ENCODE data around the gene KCNH1. TPM values are rescaled to one million over a fixed set of nuclear protein-coding genes. Genes with fewer than 3 reads are reported as not detected.

Gene KCNH1
- total and polyA plus RNA-seq, 9 of the 15 experiments (the other 6 are each of a cell fraction or from before 2014, with no cell fraction given) = not detected

DNA sequence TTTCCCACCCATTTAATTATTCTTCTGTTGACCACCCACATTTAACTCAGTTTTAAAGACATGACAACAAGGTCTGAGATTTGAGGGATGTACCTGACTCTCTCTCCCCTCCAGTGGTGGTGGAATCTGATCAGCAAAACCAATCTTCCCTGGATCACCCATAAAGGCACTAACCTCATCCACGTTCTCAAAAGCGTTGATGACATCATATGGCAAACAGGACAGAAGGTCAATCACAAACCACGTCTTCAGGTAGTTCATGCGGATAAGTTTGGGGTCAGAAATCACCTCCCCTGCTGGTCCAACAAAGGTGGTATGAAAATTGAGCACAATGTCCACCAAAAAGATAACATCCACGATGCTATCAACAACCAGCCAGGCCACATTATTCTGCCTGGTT lies 115.3 kb downstream of the KCNH1 start (continued):
- TF ChIP-seq NR2C1 (IDR thresholded peaks at IDR 0.05) = no peak
- TF ChIP-seq NR2C1 (tag; IDR thresholded peaks at IDR 0.05) = no peak
- TF ChIP-seq EP300 (IDR thresholded peaks at IDR 0.05; ENCODE audit: low read length) = no peak
- TF ChIP-seq SIRT6 (IDR thresholded peaks at IDR 0.05; ENCODE audit: low read depth, low read length) = no peak
- TF ChIP-seq POLR2G (IDR thresholded peaks at IDR 0.05; ENCODE audit: low read depth, low read length) = no peak

DNA sequence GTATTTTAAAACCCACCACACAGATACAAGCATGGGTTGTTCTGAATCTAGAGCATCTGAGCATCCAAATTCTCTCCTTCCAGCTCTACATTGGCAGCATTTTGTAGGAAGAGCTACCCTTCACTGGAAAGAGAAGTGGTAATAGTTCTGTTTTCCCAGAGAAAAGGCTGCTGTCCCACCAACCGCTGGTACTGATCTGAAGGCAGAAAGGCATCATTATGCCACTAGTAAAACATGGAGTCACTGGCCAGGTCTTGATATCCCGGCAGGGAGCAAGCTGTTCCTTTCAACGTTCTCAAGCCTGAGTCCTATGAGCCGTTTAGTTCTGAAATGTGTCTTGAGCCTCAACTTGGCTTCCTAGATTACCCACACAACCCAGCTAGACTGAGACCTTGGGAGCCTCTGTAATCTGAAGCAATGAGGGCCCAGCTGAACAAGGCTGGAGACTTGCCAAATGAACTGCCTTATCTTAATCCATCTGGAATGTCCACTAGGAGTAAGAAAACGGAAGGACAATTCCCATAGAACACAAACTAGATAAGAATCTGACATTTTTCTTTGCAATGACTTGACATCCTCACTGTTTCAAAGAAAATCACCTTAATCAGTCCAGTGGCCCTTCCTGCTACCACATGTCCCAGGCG lies 116.8 kb downstream of the KCNH1 start:
- no peaks in the 10 kb centered on the region for H3K4me1 ChIP-seq (replicated peaks in 1 of 2; ENCODE audit: control insufficient read depth in 2 of 2, insufficient read depth in 2 of 2, low read length in 2 of 2)
- ChIA-PET CTCF (ENCODE audit: low intra/inter-chr PET ratio) (no interaction called here), POLR2A (interaction anchor here (0.7 kb wide), 1 partner anchor 62 kb away, joined by 3 read pairs; no protein-coding TSS in a partner anchor)
- WGBS (ENCODE audit: insufficient coverage, low coverage, missing lambda C conversion rate) = 0% methylated on average over 6 of the region's 6 CpGs
- H3K9me3 ChIP-seq (replicated peaks; ENCODE audit: control insufficient read depth, insufficient read depth, low read depth, low read length) = no peaks in the 10 kb centered on the region
- FAIRE-seq (no peak), DNase-seq (ENCODE audit: extremely low read depth in 1 of 4, low spot score in 3 of 4) (peak in 1 of 4 experiments; percentile 9), ATAC-seq (no peak; the same call in 2 of the 3 replicates)
- no peak overlapping the region for H3K9ac ChIP-seq (ENCODE audit: insufficient read depth in 1 of 2, low read depth in 2 of 2, low read length in 2 of 2)
- no peaks in the 10 kb centered on the region for H3K9me1 ChIP-seq (ENCODE audit: control insufficient read depth, insufficient read depth, low read length)
- no peaks in the 10 kb centered on the region for H3K79me2 ChIP-seq (ENCODE audit: control insufficient read depth, insufficient read depth, low read length)
- no peaks in the 10 kb centered on the region for H3K27me3 ChIP-seq (ENCODE audit: control insufficient read depth in 2 of 2, insufficient read depth in 2 of 2, low read length in 2 of 2)
- H2AFZ ChIP-seq (ENCODE audit: low read depth, low read length) = no peak overlapping the region
- H3K27ac ChIP-seq (ENCODE audit: extremely low read depth, low read depth, low read length) = no peak overlapping the region
- BruUV-seq (replicated peaks) = no TSS peak
- no peaks in the 10 kb centered on the region for H4K20me1 ChIP-seq (replicated peaks; ENCODE audit: control insufficient read depth, insufficient read depth, low read length)
- in situ Hi-C loops (cut with MboI) = no loop called here
- no peak overlapping the region for H3K4me3 ChIP-seq
- H3K36me3 ChIP-seq (ENCODE audit: control insufficient read depth, insufficient read depth, low read length) = no peaks in the 10 kb centered on the region
- intact Hi-C loops (cut with micrococcal nuclease) = no loop called here
- H3K4me2 ChIP-seq (ENCODE audit: insufficient read depth, low read length) = no peak overlapping the region
- peak; percentile 30 for TF ChIP-seq MEIS2 (IDR thresholded peaks at IDR 0.05; ENCODE audit: partially characterized antibody)
- TF ChIP-seq ZKSCAN3 (CRISPR knock-in tag; IDR thresholded peaks at IDR 0.05) = no peak
- TF ChIP-seq L3MBTL2 (IDR thresholded peaks at IDR 0.05) = no peak
- TF ChIP-seq ZNF184 (CRISPR knock-in tag; IDR thresholded peaks at IDR 0.05) = no peak
- no peak for TF ChIP-seq NR2C1 (IDR thresholded peaks at IDR 0.05)
- no peak for TF ChIP-seq NR2C1 (tag; IDR thresholded peaks at IDR 0.05)
- TF ChIP-seq SIX5 (IDR thresholded peaks at IDR 0.05; ENCODE audit: borderline replicate concordance in 1 of 2, insufficient read depth in 1 of 2, low read depth in 1 of 2, low read length in 2 of 2) = no peak
- no peak for TF ChIP-seq ZNF75A (CRISPR knock-in tag; IDR thresholded peaks at IDR 0.05)
- no peak for TF ChIP-seq BRCA1 (IDR thresholded peaks at IDR 0.05)
- TF ChIP-seq BRCA1 (CRISPR knock-in tag; IDR thresholded peaks at IDR 0.05) = no peak
- no peak for TF ChIP-seq TFAM (CRISPR knock-in tag; conservative IDR thresholded peaks at IDR 0.05)
- no peak for TF ChIP-seq RBM15 (IDR thresholded peaks at IDR 0.05; ENCODE audit: insufficient read depth, low read length)
- no peak for TF ChIP-seq SLC30A9 (CRISPR knock-in tag; IDR thresholded peaks at IDR 0.05)
- no peak for TF ChIP-seq TBP (optimal IDR thresholded peaks at IDR 0.05; ENCODE audit: low read depth, low read length)
- no peak for TF ChIP-seq NFE2L1 (tag; IDR thresholded peaks at IDR 0.05; ENCODE audit: borderline replicate concordance, low read depth)
- no peak for TF ChIP-seq LARP7 (IDR thresholded peaks at IDR 0.05)
